SK-N-MC (cell line): Measurements from ENCODE around the gene SNX30.

Experiments used
- EZH2 ChIP-seq: fragments of 200-600 bp; sonication (generic); IDR thresholded peaks from one replicate; pipeline ENCODE4 v1.6.1; 2017; ENCODE audit warnings: antibody characterized with exemption
- POLR2AphosphoS5 ChIP-seq: IDR thresholded peaks from 2 replicates; pipeline ENCODE4 v1.6.1; 2012; ENCODE audit warnings: mild to moderate bottlenecking, low read depth, low read length, borderline replicate concordance

DNA sequence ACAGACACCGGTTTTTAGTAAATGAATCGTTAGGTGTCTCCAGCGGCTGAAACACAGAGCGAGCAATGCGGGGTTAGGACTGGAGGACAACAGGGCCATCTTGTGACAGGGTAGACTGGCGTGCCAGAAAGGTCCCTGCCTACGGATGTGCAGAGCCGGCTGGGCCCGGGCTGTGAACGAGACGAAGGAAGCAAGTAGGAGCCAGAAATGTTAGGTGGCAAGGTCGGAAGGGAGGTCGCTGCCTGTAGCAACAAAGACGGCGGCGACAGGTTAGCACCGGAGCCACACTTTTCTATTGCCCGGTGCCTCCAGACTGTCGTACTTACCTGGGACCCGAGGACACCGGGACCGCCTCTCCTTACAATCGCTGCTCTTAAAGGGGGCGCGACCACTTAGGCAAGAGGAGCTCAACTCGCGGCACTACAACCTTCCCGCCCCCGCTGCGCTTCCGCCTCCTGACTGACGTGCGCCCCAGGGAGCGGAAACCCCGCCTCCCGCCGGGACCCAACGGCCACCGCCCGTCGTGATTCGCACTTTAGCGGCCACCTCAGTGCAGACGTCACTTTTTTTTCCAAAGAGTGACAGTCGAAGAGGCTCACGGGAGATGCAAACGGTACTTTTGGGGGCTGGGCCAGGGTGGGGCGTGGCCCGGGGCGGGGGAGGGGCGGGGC lies 32.8 kb upstream of the SNX30 start, which contains the start of gene INIP:
- TF ChIP-seq EZH2 (no peak), POLR2AphosphoS5 (peak; percentile 83)
